22Rv1 (cell line): ENCODE measurements around the gene MYRIP.

Experiments
- ZFX ChIP-seq: fragments of 450-650 bp; IDR thresholded peaks from 2 replicates; pipeline ENCODE4 v1.6.1; 2017; ENCODE audit warnings: antibody characterized with exemption, borderline replicate concordance
- TF ChIP-seq, protein P1 (sequence below): fragments of 450-650 bp; IDR thresholded peaks from 2 replicates; pipeline ENCODE4 v1.5.1; 2017; ENCODE audit warnings: mild to moderate bottlenecking

DNA sequence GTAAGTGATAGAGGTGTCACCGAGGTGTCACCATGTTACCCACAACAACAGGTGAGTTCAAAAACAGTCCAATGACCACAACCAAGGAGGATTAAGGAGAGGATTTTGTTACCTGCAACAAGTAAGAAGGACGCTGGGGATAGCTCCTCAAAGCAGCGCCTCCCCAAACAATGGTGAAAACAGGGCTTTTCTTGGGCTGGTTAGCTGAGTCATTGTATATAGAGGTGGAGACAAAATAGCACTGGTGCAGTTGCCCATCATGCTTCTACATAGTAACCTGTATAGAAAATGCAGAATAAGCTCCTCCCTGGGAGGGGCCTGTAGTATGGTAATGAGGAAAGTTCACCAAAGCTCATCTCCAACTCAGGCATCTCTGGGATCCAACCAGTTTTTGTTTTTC, 383.2 kb downstream of the MYRIP start:
- TF ChIP-seq ZFX = no peak
- TF ChIP-seq, protein P1, sequence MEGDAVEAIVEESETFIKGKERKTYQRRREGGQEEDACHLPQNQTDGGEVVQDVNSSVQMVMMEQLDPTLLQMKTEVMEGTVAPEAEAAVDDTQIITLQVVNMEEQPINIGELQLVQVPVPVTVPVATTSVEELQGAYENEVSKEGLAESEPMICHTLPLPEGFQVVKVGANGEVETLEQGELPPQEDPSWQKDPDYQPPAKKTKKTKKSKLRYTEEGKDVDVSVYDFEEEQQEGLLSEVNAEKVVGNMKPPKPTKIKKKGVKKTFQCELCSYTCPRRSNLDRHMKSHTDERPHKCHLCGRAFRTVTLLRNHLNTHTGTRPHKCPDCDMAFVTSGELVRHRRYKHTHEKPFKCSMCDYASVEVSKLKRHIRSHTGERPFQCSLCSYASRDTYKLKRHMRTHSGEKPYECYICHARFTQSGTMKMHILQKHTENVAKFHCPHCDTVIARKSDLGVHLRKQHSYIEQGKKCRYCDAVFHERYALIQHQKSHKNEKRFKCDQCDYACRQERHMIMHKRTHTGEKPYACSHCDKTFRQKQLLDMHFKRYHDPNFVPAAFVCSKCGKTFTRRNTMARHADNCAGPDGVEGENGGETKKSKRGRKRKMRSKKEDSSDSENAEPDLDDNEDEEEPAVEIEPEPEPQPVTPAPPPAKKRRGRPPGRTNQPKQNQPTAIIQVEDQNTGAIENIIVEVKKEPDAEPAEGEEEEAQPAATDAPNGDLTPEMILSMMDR = no peak
